Right renal pelvis (tissue), 4 donors: Measurements from ENCODE around the gene UGT1A1. TPM values are rescaled to one million over a fixed set of nuclear protein-coding genes. Genes with fewer than 3 reads are reported as not detected.

Source experiments
- DNase-seq, 4 donors: peaks; one replicate each; pipeline ENCODE4 v3.0.0-alpha.2; 2013; ENCODE audit warnings: low read depth in 4 of 4, low spot score in 3 of 4, missing footprints in 1 of 4
- polyA plus RNA-seq, 4 donors: library from polyadenylated mRNA; unstranded; fragments of 120-200 nt; gene quantifications; one replicate each; pipeline ENCODE4 v1.2.1, GENCODE V29; 2013; ENCODE audit not compliant: insufficient read length in 4 of 4

UGT1A1 gene
- polyA plus RNA-seq, 4 donors: 0.08 to 0.29 (median 0.16) TPM

- no peak for DNase-seq
Observed at GRCh38 chr2:233794128-233794658, 34.1 kb downstream of the UGT1A1 start.

- DNase-seq: no peak
Observed at GRCh38 chr2:233795735-233796171, 35.7 kb downstream of the UGT1A1 start.

DNA sequence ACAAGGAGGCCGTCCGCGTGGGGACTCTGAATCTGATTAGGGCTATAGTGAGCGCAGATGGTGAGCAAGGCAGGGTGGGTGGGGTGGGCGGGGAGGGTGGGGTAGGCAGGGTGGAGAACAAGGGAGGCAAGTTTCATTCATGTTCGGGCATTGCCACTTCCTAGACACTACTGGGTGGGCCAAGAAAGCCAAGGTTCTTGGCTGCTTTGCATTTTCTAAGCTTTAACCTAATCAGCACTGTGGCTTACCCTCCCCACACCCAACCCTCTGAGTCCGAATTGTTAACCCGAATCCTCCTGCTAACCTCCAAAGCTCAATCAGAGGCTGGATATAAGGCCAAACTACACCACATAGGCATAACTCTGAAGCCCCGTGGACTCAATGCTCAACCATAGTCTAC, 36.2 kb downstream of the UGT1A1 start:
- DNase-seq: no peak

- no peak for DNase-seq
Observed at GRCh38 chr2:233798335-233799086, 38.4 kb downstream of the UGT1A1 start.

DNA sequence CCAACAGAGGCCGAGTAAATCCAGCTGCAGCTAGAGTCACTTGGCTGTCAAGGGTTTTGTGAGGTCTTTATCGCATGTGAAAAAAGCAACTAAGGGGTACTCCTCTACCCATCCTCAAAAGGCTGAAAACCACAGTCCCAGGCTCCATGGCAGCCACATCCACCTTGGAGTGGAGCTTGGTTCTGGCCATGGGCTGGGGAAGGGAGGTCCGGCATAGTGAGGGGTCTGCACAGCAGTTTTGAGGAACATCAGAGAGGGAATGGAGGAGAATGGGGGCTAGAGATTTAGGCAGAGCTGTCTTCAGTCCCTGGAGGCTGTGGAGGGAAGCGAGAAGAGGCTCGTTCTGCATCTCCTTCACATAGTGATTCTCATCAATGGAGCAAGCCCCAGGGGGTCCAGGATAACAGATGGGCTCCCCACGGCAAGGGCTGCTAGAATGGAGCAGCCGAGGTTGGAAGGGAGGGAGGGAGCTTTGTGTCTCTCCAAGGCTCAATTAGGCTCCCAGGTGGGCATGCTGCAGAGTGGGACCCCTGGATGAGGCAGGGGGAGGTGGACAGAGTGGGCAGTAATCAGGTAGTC, 39.1 kb downstream of the UGT1A1 start:
- no peak for DNase-seq

GRCh38 chr2:233799716-233800115, 39.6 kb downstream of the UGT1A1 start:
- no peak for DNase-seq

DNA sequence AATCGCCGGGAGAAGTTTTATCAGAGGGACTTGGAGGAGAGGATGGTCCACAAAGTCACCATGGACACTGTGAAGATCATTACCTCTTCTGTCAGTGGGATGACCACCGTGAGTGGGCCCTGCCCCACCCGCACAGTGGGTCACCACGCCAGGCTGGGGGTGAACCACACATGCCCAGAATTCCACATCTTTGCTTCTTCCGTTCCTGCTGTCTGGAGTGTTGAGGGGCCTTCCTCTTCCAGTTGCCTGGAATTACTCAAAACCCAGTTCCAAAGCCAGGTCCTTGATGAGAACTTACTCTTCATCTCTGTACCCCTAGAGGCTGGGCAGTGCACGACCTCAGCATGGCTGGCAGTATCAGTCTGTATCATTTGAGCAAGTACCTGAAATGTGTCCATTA, 40.1 kb downstream of the UGT1A1 start:
- no peak for DNase-seq

DNA sequence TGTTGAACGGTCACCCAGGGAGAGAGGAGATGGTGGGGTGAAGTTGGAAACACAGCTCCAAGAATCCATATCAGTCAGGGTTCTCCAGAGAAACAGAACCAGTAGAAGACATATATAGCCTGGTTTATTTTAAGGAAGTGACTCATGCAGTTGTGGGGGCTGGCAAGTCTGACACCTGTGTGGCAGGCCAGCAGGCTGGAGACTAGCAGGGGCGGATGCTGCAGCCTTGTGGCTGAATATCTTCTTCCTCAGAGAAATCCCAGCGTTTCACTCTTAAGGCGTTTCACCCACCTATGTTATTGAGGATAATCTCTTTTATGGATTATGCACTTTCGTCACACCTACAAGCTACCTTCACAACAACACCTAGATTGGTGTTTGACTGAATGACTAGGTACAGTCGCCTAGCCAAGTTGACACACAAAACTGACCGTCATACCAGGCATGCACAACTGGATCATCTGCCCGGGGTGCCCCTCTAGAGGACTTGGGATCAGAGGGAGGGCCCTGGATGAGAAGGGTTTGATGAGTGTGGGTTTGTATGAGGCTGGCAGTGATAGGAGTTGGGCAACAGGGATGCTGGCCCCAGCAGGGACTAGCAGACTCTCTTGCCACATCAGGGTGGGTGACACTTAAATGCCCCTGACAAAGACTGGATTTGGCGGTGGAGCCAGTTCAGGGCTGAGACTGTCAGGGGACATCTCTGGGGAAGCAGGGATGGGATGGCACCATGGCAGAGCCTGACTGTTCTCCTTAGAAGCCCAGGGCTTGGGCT, 41.5 kb downstream of the UGT1A1 start:
- no peak for DNase-seq

DNA sequence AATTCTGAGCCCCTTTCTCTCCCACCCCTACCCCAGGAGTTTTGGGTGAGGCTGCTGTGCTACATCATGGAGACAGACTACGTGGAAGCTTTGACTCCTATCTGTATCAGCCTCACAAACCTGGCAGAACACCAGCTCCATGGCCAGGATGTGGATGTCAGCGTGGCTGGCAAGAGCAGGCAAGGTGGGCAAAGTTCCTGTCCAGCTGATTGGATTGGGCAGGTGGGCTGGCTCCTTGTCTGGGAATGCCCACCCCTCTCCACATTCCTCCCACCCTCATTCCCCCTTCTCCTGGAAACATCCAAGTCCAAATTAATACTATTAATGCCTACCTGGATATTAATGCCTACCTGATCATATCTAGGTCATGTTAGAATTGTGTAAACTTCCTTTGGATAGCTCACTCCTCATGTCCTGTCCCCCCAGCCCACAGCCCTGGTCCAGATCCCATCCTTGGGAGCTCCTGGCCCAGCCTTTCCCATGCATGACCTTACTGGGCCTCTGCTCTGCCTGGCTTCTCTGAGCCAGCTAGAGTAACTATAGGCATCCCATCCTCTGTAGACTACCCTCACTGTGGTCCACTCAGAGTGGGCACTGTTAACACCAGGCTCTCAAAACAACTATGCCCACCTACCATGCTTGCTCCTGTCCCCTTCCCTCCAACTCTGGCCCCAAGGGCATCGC, 42.2 kb downstream of the UGT1A1 start:
- no peak for DNase-seq

GRCh38 chr2:233803292-233803911, 43.3 kb downstream of the UGT1A1 start:
- DNase-seq: no peak

GRCh38 chr2:233803994-233804393, 43.9 kb downstream of the UGT1A1 start:
- no peak for DNase-seq

DNA sequence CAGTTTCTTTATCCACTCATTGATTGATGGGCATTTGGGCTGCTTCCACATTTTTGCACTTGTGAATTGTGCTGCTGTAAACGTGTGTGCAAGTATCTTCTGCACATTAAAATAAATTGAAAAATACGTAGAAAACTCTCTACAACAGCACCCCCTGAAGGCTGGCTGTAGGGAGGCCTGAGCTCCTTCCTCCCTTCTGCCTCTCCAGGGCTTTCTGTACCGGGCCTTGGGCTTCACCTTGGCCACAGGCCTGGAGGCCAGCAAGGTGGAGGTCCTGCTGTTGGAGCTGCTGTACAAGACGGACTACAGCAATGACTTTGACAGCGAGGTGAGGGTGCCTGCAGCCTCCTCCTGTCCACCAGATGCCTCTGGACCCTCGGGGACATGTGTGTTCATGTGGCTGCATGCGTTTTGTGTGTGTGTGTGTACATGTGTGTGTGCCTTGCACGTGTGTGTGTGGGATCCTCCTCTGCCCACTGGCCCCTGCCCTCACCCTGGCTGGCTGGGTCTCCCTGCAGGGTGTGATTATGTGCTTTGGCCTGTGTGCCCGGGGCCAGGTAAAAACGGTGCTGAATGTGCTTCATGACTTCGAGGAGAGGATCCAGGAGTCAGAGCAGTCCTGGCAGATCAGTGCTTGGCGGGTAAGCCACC, 47.3 kb downstream of the UGT1A1 start:
- no peak for DNase-seq

DNA sequence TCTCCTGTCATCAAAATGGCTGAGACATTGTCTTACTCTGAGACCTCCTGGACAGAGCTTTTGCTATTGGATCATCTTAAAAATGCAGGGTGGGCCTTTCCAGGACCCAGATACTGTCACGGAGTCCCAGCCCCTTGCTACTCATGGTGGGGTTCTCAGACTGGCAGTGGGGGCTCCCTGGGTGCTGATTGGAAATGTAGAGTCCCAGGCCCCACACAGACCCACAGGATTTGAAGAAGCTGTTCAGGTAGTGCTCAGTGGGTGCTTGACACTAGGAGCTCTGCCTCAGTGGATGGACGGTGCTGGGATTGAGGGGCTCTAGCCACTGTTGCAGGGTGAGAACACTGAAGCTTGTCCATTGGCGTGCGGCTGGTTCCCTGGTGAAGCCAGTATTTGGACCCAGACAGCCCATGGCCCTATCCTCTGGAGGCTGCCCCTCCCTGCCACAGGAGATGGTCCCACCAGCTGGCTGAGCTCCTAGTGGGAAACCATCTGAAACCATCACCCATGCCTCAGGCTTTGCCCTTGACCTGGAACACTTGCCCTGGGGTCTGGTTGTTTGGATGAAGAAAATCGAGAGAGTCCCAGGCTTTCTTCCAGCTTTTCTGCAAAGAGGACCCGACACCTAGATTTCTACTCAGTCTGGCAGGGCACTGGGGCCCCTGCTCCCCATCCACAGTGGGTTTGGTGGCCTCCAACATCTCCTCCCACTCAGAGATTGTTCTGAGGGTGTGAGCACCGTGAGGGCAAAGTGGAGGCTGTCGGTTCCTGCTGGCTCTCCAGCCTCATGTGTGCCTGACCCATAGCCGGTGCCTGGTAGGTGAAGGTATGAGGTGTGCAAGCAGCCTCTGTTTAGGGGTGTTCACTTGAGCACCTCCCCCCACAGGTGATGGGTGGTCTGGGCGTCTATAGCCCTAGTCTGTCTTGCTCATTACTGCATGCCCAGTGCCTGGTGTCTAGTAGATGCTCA, 48.2 kb downstream of the UGT1A1 start:
- no peak for DNase-seq

- DNase-seq: no peak
Observed at GRCh38 chr2:233810385-233810784, 50.3 kb downstream of the UGT1A1 start.

DNA sequence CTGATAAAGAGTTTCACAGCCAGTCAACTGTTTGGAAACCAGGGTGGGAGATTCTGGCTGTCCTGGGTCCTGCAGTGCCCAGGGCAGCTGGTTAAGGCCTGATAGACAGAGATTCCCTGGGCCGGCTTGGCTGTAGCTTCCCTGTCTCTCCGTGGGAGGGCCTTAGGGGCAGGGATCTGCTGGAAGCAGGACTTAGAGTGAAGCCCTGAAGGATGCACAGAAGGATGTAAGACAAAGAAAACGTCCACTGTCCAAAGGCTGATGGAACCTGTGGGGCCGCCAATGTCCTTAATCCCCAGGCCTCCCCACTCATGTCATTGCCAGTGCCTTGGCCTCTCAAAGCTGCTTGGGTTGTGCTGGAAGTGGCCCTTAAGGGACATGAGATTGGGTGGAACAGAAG, 51.0 kb downstream of the UGT1A1 start:
- DNase-seq: no peak

- no peak for DNase-seq
Observed at GRCh38 chr2:233811732-233812131, 51.7 kb downstream of the UGT1A1 start.

DNA sequence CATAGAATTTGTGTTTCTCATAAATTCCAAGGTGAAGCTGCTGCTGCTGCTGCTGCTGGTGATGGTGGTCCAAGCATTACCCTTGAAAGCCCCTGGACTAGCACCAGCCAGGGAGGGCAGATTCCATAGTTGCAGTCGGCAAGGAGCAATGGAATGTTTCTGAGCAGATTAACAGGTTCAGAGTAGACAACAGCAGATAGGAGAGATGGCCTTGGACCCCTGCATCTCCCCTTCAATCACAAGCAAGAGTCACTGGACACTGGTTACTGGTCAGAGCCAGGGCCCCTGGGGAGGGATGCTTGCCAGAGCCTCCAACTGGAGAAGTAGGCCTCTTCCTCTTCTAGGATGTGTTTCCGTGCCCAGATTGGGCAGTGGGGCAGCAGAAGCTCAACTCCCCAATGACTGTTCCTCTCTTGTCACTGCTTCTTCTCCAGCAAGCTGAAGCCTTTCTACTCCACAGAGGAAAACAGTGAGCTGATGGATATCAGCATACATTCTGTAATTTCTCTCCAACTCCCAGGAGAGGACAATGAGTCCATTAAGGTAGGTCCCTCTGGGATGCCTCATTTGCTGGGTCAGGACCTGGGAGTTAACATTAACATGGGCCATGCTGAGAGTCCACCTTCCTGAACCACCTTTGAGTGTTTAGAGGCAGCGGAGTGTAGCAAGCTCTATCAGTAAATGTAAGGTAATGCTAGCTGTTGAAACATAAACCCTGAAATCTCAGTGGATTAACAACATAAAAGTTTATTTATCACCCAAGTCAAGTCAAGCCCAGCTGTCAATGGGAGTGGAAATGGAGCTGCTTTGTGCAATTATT, 53.4 kb downstream of the UGT1A1 start:
- DNase-seq: peak in 2 of 4 donors; percentile 29 to 44
